H1 (cell line): Measurements from ENCODE around the gene SUPT7L. TPM values are rescaled to one million over a fixed set of nuclear protein-coding genes. Genes with fewer than 3 reads are reported as not detected.

Source experiments
- CTCF ChIA-PET: fragments of 300-600 bp; sonication (Branson Sonifier 250); formaldehyde crosslinking; loops from one replicate; lab custom pipeline; 2021; ENCODE audit not compliant: partially characterized antibody; lab: Charles Lee
- POLR2A ChIA-PET: fragments of 300-600 bp; sonication (Branson Sonifier 250); formaldehyde crosslinking; loops from one replicate; lab custom pipeline; 2021; ENCODE audit warnings: inconsistent platforms; ENCODE audit not compliant: partially characterized antibody; lab: Charles Lee
- DNase-seq, 2 experiments: peaks; one replicate each; pipeline versions ENCODE4 v3.0.0 to v3.0.0-alpha.2; 2010 to 2022; ENCODE audit warnings: low spot score in 2 of 2, low read depth in 1 of 2, mixed read lengths in 1 of 2
- FAIRE-seq: peaks from 2 replicates; lab custom pipeline; 2011; peaks lifted over from hg19 to GRCh38; lab: Jason Lieb, UNC
- H2AFZ ChIP-seq: 2 replicates; pipeline ENCODE4 v1.8.1; 2012; ENCODE audit warnings: low read length, inconsistent platforms
- H2AK5ac ChIP-seq: 2 replicates; pipeline ENCODE4 v1.6.1; 2013; ENCODE audit warnings: low read depth, low read length
- H2BK120ac ChIP-seq: replicated peaks from 2 replicates; pipeline ENCODE3; 2013; ENCODE audit warnings: low read depth, low read length, inconsistent platforms
- H2BK12ac ChIP-seq: 2 replicates; pipeline ENCODE4 v1.6.1; 2013; ENCODE audit warnings: low read depth, low read length
- H2BK15ac ChIP-seq: 2 replicates; pipeline ENCODE4 v1.6.1; 2013; ENCODE audit warnings: low read length
- H2BK20ac ChIP-seq: 2 replicates; pipeline ENCODE4 v1.6.1; 2013; ENCODE audit warnings: low read length
- H2BK5ac ChIP-seq: 2 replicates; pipeline ENCODE4 v1.6.1; 2013; ENCODE audit warnings: low read depth, low read length
- H3K14ac ChIP-seq: 2 replicates; pipeline ENCODE4 v1.6.1; 2013; ENCODE audit warnings: inconsistent platforms; ENCODE audit not compliant: insufficient read length
- H3K18ac ChIP-seq: 2 replicates; pipeline ENCODE4 v1.6.1; 2013; ENCODE audit warnings: low read length; ENCODE audit errors: extremely low read depth
- H3K23ac ChIP-seq: 2 replicates; pipeline ENCODE4 v1.6.1; 2013; ENCODE audit warnings: inconsistent platforms; ENCODE audit not compliant: insufficient read length
- H3K23me2 ChIP-seq: 2 replicates; pipeline ENCODE4 v1.6.1; 2013; ENCODE audit warnings: low read depth, low read length
- H3K27ac ChIP-seq: 2 replicates; pipeline ENCODE4 v1.6.1; 2011; ENCODE audit warnings: low read depth, low read length, inconsistent platforms
- H3K27me3 ChIP-seq, 4 experiments: replicated peaks in 1 of 4; 1 replicate in 1 of 4; 2 replicates in 3 of 4; pipeline versions ENCODE4 v1.6.1 to v1.8.1; 2011 to 2013; ENCODE audit warnings: low read length in 3 of 4, mild to moderate bottlenecking in 3 of 4, inconsistent platforms in 2 of 4, mixed read lengths in 2 of 4, moderate library complexity in 1 of 4; ENCODE audit not compliant: control insufficient read depth in 3 of 4, insufficient read depth in 3 of 4; ENCODE audit errors: extremely low read depth in 1 of 4
- H3K36me3 ChIP-seq, 4 experiments: 2 replicates each; pipeline versions ENCODE4 v1.6.1 to v1.8.1; 2011 to 2013; ENCODE audit warnings: mild to moderate bottlenecking in 4 of 4, low read length in 3 of 4, moderate library complexity in 2 of 4, control low read depth in 1 of 4, inconsistent platforms in 1 of 4; ENCODE audit not compliant: insufficient read depth in 4 of 4, control insufficient read depth in 2 of 4
- H3K4ac ChIP-seq: replicated peaks from 2 replicates; pipeline ENCODE3; 2013; ENCODE audit warnings: low read length, low read depth, mixed read lengths, inconsistent platforms; ENCODE audit not compliant: insufficient read length
- H3K4me1 ChIP-seq, 4 experiments: replicated peaks in 1 of 4; 1 replicate in 1 of 4; 2 replicates in 3 of 4; pipeline versions ENCODE4 v1.6.1 to v1.8.1; 2011 to 2013; ENCODE audit warnings: low read length in 3 of 4, inconsistent platforms in 2 of 4, mixed read lengths in 1 of 4; ENCODE audit not compliant: insufficient read depth in 4 of 4, control insufficient read depth in 3 of 4
- H3K4me2 ChIP-seq, 2 experiments: 2 replicates each; pipeline versions ENCODE4 v1.6.1 to v1.8.1; 2011 to 2013; ENCODE audit warnings: low read depth in 2 of 2, low read length in 2 of 2, control low read depth in 1 of 2, inconsistent platforms in 1 of 2, mild to moderate bottlenecking in 1 of 2; ENCODE audit not compliant: insufficient read depth in 1 of 2
- H3K4me3 ChIP-seq, 4 experiments: fragments of 200-600, 300-600 bp in 1 of 4; sonication (generic), shearing (Covaris generic), sonication (Bioruptor Twin) in 1 of 4; 2 replicates each; pipeline versions ENCODE4 v1.5.1 to v1.8.1; 2011 to 2016; ENCODE audit warnings: low read length in 4 of 4, low read depth in 3 of 4, control low read depth in 2 of 4, inconsistent platforms in 2 of 4, mild to moderate bottlenecking in 2 of 4, mixed read lengths in 1 of 4, moderate library complexity in 1 of 4; ENCODE audit not compliant: insufficient read depth in 2 of 4; ENCODE audit errors: extremely low read depth in 1 of 4
- H3K56ac ChIP-seq: replicated peaks from 2 replicates; pipeline ENCODE3; 2013; ENCODE audit warnings: low read depth, mild to moderate bottlenecking, mixed read lengths, low read length, inconsistent platforms; ENCODE audit not compliant: insufficient read length
- H3K79me1 ChIP-seq: 2 replicates; pipeline ENCODE4 v1.6.1; 2013; ENCODE audit warnings: low read depth, low read length, control low read depth
- H3K79me2 ChIP-seq, 2 experiments: 2 replicates each; pipeline versions ENCODE4 v1.6.1 to v1.8.1; 2012 to 2013; ENCODE audit warnings: low read length in 2 of 2, mild to moderate bottlenecking in 2 of 2, inconsistent platforms in 1 of 2; ENCODE audit not compliant: insufficient read depth in 2 of 2, control insufficient read depth in 1 of 2
- H3K9ac ChIP-seq, 4 experiments: replicated peaks in 1 of 4; 1 replicate in 1 of 4; 2 replicates in 3 of 4; pipeline versions ENCODE4 v1.6.1 to v1.8.1; 2011 to 2013; ENCODE audit warnings: low read depth in 3 of 4, low read length in 3 of 4, control low read depth in 2 of 4, mild to moderate bottlenecking in 2 of 4, moderate library complexity in 2 of 4, inconsistent platforms in 1 of 4; ENCODE audit errors: extremely low read depth in 1 of 4
- H3K9me3 ChIP-seq, 2 experiments: 2 replicates each; pipeline versions ENCODE4 v1.6.1 to v1.8.1; 2012 to 2013; ENCODE audit warnings: mild to moderate bottlenecking in 2 of 2, moderate library complexity in 2 of 2, control low read depth in 1 of 2, inconsistent platforms in 1 of 2, low read depth in 1 of 2, low read length in 1 of 2, mixed read lengths in 1 of 2; ENCODE audit not compliant: insufficient read depth in 2 of 2
- H4K20me1 ChIP-seq, 2 experiments: replicated peaks in 1 of 2; 2 replicates each; pipeline versions ENCODE3 to v1.8.1; 2011 to 2013; ENCODE audit warnings: inconsistent platforms in 2 of 2, low read length in 2 of 2, mild to moderate bottlenecking in 1 of 2; ENCODE audit not compliant: insufficient read depth in 2 of 2, control insufficient read depth in 1 of 2
- H4K5ac ChIP-seq: 2 replicates; pipeline ENCODE4 v1.6.1; 2013; ENCODE audit warnings: low read length, low read depth, mixed read lengths, inconsistent platforms; ENCODE audit not compliant: insufficient read length
- H4K8ac ChIP-seq: 2 replicates; pipeline ENCODE4 v1.8.0; 2013; ENCODE audit warnings: mild to moderate bottlenecking, moderate library complexity, low read length, inconsistent platforms; ENCODE audit not compliant: insufficient read depth; ENCODE audit errors: extremely low read depth
- H4K91ac ChIP-seq: replicated peaks from 2 replicates; pipeline ENCODE3; 2013; ENCODE audit warnings: low read length, mixed read lengths, inconsistent platforms; ENCODE audit not compliant: insufficient read length
- BCL11A ChIP-seq, 2 experiments: IDR thresholded peaks; one replicate each; pipeline ENCODE4 v1.6.1; 2011; ENCODE audit warnings: low read depth in 2 of 2, low read length in 2 of 2, mild to moderate bottlenecking in 2 of 2
- CHD2 ChIP-seq: IDR thresholded peaks from 2 replicates; pipeline ENCODE4 v1.6.1; 2012; ENCODE audit warnings: low read length, improper control_type of control experiment
- CREB1 ChIP-seq: IDR thresholded peaks from 2 replicates; pipeline ENCODE4 v1.6.1; 2012; ENCODE audit warnings: inconsistent platforms
- JUND ChIP-seq: IDR thresholded peaks from 2 replicates; pipeline ENCODE4 v1.6.1; 2011; ENCODE audit warnings: mild to moderate bottlenecking, improper control_type of control experiment, low read length
- POLR2A ChIP-seq, 2 experiments: IDR thresholded peaks; 1 replicate in 1 of 2; 2 replicates in 1 of 2; pipeline ENCODE4 v1.6.1; 2011; ENCODE audit warnings: low read depth in 2 of 2, low read length in 2 of 2, mild to moderate bottlenecking in 2 of 2; ENCODE audit errors: control extremely low read depth in 1 of 2
- RXRA ChIP-seq: IDR thresholded peaks from 2 replicates; pipeline ENCODE4 v1.6.1; 2011; ENCODE audit warnings: low read depth, mild to moderate bottlenecking, low read length, moderate library complexity; ENCODE audit not compliant: insufficient read depth
- SAP30 ChIP-seq: fragments of 300-600 bp; sonication (generic); IDR thresholded peaks from 2 replicates; pipeline ENCODE4 v1.7.1; 2012; ENCODE audit warnings: low read length, moderate library complexity, mild to moderate bottlenecking, inconsistent platforms; ENCODE audit not compliant: insufficient read depth, insufficient replicate concordance
- SIX5 ChIP-seq: IDR thresholded peaks from 2 replicates; pipeline ENCODE4 v1.6.1; 2011; ENCODE audit warnings: mild to moderate bottlenecking, low read depth, low read length
- SUZ12 ChIP-seq: fragments of 200-600 bp; sonication (generic); IDR thresholded peaks from 2 replicates; pipeline ENCODE4 v1.6.1; 2012; ENCODE audit warnings: mild to moderate bottlenecking, inconsistent platforms, low read length, moderate library complexity, mixed read lengths
- polyA plus RNA-seq, 7 experiments: library from polyadenylated mRNA; depleted of rRNA in 3 of 7; stranded (reverse) in 5 of 7; unstranded in 2 of 7; fragments of >200 nt in 5 of 7; fragments of 200-250 nt in 2 of 7; gene quantifications; 1 replicate in 5 of 7; 2 replicates in 1 of 7; 4 replicates in 1 of 7; pipeline versions ENCODE4 v1.2.1 to v1.2.3, GENCODE V29; 2011 to 2013; ENCODE audit warnings: missing spikeins in 2 of 7, mixed read lengths in 2 of 7
- total RNA-seq: library from RNA; stranded (reverse); fragmentation: NEBNext Ultra II Directional; extraction: Animal tissue kit (Norgen Biotek cat#: 25700); gene quantifications from 2 replicates; pipeline ENCODE4 v1.2.1, GENCODE V29; 2021
- TF ChIP-seq, protein P1 (sequence below): IDR thresholded peaks from 2 replicates; pipeline ENCODE4 v1.6.1; 2012; ENCODE audit warnings: low read length, inconsistent platforms

Gene SUPT7L
- total and polyA plus RNA-seq, 2 of the 8 experiments (the other 6 are each of a cell fraction or from before 2014, with no cell fraction given): 22.2 to 26.6 TPM

DNA sequence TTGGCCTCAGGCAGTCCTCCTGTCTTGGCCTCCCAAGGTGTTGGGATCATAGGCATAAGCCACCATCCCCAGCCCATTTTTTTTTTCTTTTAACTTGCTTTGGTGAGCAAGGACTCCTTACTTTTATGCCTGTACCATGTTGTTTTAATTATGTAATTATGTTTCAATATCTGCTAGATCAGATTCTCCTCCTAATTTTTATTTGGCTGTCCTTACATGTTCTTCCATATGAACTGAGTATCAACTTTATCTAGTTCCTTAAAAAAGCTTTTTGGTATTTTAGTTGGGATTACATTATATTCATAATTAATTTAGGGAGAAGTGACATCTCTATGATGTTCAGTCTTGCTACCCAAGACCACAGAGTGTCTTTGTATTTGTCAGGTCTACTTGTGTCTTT lies 18.2 kb downstream of the SUPT7L start:
- no peak overlapping the region for H3K23ac ChIP-seq
- H3K36me3 ChIP-seq: peaks cover 17 to 51% (median 39%) of the 10 kb centered on the region in 4 experiments
- H3K79me1 ChIP-seq: no peaks in the 10 kb centered on the region
- no peak overlapping the region for H4K5ac ChIP-seq
- no peak overlapping the region for H2BK15ac ChIP-seq
- no peak overlapping the region for H2BK20ac ChIP-seq
- H4K20me1 ChIP-seq: no peaks in the 10 kb centered on the region
- no peak overlapping the region for H2AK5ac ChIP-seq
- no peak overlapping the region for H3K56ac ChIP-seq
- ChIA-PET CTCF (no interaction called here), POLR2A (interaction anchor here (1.4 kb wide), 1 partner anchor 64 kb away, joined by 4 read pairs; no protein-coding TSS in a partner anchor)
- H3K9me3 ChIP-seq: no peaks in the 10 kb centered on the region
- H3K18ac ChIP-seq: no peak overlapping the region
- H3K4me1 ChIP-seq: no peaks in the 10 kb centered on the region
- H2BK5ac ChIP-seq: no peak overlapping the region
- no peaks in the 10 kb centered on the region for H3K27me3 ChIP-seq
- FAIRE-seq: no peak
- no peak overlapping the region for H4K8ac ChIP-seq
- TF ChIP-seq BCL11A (IDR thresholded peaks at IDR 0.05; ENCODE audit: low read depth in 2 of 2, low read length in 2 of 2): no peak
- no peak for TF ChIP-seq POLR2A (IDR thresholded peaks at IDR 0.05; ENCODE audit: control extremely low read depth in 1 of 2, low read depth in 2 of 2, low read length in 2 of 2)
- no peak for TF ChIP-seq SUZ12
- no peak for TF ChIP-seq JUND
- no peak for TF ChIP-seq SAP30
- no peak for TF ChIP-seq CREB1
- no peak for TF ChIP-seq RXRA
- no peak for TF ChIP-seq SIX5
- TF ChIP-seq CHD2: no peak
- TF ChIP-seq, protein P1, sequence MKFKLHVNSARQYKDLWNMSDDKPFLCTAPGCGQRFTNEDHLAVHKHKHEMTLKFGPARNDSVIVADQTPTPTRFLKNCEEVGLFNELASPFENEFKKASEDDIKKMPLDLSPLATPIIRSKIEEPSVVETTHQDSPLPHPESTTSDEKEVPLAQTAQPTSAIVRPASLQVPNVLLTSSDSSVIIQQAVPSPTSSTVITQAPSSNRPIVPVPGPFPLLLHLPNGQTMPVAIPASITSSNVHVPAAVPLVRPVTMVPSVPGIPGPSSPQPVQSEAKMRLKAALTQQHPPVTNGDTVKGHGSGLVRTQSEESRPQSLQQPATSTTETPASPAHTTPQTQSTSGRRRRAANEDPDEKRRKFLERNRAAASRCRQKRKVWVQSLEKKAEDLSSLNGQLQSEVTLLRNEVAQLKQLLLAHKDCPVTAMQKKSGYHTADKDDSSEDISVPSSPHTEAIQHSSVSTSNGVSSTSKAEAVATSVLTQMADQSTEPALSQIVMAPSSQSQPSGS: no peak
- no peak overlapping the region for H4K91ac ChIP-seq
- H3K79me2 ChIP-seq: no peaks in the 10 kb centered on the region
- H3K4ac ChIP-seq: no peak overlapping the region
- H3K23me2 ChIP-seq: no peaks in the 10 kb centered on the region
- no peak overlapping the region for H2BK12ac ChIP-seq
- no peak overlapping the region for H2BK120ac ChIP-seq
- H3K4me2 ChIP-seq: no peak overlapping the region
- no peak overlapping the region for H3K14ac ChIP-seq
- no peak overlapping the region for H3K27ac ChIP-seq
- no peak overlapping the region for H3K9ac ChIP-seq
- H2AFZ ChIP-seq: no peak overlapping the region
- H3K4me3 ChIP-seq: no peak overlapping the region
- no peak for DNase-seq
